ES-I3 (cell line): Measurements from ENCODE around the gene DDA1.
"Not testable (repeated sequence)": the region's sequence is repeated elsewhere in the genome, so short reads cannot be mapped to it uniquely, and the experiment has no call there.

Experiments
- H3K36me3 ChIP-seq: 2 replicates; pipeline ENCODE4 v1.6.1; 2013; ENCODE audit warnings: mild to moderate bottlenecking, low read length, control low read depth, moderate library complexity; ENCODE audit not compliant: insufficient read depth
- H3K4me1 ChIP-seq: 2 replicates; pipeline ENCODE4 v1.6.1; 2013; ENCODE audit warnings: mild to moderate bottlenecking, control low read depth, low read length; ENCODE audit not compliant: insufficient read depth
- H3K9ac ChIP-seq: 2 replicates; pipeline ENCODE4 v1.6.1; 2013; ENCODE audit warnings: low read depth, mild to moderate bottlenecking, low read length, moderate library complexity
- H3K9me3 ChIP-seq: 2 replicates; pipeline ENCODE4 v1.6.1; 2013; ENCODE audit warnings: mild to moderate bottlenecking, low read length, moderate library complexity; ENCODE audit not compliant: control insufficient read depth, insufficient read depth

Gene DDA1

DNA sequence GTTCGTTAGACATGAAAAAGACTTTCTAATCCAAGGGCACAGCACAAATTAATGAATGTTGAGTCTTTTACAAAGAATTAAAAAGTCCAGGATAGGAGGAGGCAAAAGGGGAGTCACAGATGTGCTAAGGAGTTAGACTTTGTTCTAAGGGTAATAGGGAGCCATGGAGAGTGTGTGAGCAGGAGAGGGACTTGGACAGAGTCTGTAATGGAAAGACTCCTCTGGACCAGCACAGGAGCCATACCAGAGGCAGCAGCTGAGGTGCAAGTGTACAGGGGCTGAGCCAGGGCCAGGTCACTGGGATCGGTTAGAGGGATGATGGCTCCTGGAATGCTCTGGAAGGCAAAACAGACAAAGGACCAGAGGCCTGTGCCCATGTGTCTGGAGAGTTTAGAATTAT, 38.5 kb downstream of the DDA1 start:
- H3K36me3 ChIP-seq = no peaks in the 10 kb centered on the region
- peaks cover 14% of the 10 kb centered on the region; the same call in 1 of the 2 replicates for H3K4me1 ChIP-seq
- no peaks in the 10 kb centered on the region for H3K9me3 ChIP-seq
- H3K9ac ChIP-seq = no peak overlapping the region

DNA sequence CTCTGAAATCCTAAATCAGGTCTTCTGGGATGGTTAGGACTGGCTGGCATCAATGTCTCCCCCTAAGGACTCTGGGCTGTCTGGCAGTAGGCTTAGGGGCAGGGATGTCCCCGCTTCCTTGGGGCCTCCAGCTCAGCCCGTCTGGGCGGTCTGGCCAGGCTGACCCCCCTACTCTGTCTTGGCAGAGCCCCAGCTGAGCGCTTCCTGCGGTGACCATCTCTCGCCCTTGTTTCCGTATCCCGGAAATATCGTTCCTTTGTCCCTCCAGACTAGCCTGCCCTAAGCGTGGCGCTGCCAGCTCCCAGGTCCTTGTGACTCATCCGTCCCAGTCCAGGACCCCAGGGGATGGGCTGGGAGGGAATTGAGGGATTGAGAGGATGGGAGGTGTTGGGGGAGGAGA, 39.3 kb downstream of the DDA1 start:
- Histone ChIP-seq H3K9me3 (no peaks in the 10 kb centered on the region), H3K36me3 (no peaks in the 10 kb centered on the region), H3K9ac (no peak overlapping the region; the same call in 1 of the 2 replicates), H3K4me1 (peaks cover 14% of the 10 kb centered on the region; the same call in 1 of the 2 replicates)

DNA sequence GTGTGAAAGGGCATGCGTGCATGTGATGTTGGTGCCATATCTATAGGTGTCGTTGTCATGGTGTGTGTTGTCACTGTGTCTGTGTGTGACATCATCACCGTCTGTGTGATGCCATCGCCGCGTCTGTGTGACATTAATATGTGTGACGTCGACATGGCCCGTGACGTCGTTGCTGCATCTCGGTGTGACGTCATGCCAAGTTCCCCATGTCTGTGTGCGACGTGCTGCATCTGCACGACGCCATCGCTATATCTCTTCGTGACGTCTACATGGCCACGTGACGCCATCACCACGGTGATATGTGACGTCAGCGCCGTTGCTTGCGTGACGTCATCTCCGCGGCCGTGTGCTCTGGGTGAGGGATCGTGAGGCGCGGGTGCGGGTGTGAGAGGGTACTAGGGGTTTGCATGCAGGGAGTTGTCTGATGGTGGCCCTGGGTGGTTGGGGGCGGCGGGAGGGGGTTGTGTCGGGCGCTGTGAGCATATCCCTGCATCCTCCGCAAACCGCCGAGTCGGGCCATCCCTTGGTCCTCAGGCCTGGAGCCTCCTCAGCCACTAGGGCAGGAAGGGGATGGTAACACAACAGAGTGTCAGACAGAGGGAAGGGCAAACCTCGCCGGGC, 42.6 kb downstream of the DDA1 start:
- Histone ChIP-seq H3K9ac (no peak overlapping the region), H3K36me3 (no peaks in the 10 kb centered on the region), H3K9me3 (no peaks in the 10 kb centered on the region), H3K4me1 (peaks cover 12% of the 10 kb centered on the region; the same call in 1 of the 2 replicates)

DNA sequence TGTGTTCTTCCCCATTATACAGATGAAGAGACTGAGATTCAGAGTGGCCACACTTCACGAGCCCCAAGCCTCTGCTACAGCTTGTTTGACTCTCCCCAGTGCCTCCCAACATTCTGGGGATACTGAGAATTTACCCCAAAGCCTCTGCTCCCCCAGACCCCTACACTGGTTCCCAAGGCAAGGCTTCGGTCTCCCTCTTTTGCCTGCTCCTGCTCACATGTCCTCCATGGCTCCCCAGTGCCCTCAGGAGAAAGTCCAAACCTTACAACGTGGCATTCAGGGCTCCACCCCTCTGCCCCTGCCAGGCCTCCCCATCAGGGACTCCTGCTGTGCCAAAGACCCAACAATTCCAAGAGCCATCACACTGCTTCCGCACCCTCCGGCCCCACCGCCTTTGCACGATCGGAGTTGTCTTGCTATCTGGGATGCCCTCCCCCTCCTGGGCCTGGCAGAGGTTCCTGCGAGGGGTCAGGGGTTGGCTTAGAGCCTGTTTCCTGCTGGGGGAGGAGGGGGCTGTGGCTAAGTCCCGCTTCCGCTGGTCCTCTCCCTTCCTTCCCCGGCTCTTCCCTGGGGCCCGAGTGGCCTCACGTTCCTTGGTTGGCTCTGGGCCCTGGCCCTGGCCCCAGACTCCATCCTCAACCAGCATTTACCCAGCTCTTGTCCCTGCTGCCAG, 43.4 kb downstream of the DDA1 start:
- Histone ChIP-seq H3K9me3 (no peaks in the 10 kb centered on the region), H3K4me1 (peaks cover 5% of the 10 kb centered on the region; the same call in 1 of the 2 replicates), H3K9ac (no peak overlapping the region), H3K36me3 (no peaks in the 10 kb centered on the region)

DNA sequence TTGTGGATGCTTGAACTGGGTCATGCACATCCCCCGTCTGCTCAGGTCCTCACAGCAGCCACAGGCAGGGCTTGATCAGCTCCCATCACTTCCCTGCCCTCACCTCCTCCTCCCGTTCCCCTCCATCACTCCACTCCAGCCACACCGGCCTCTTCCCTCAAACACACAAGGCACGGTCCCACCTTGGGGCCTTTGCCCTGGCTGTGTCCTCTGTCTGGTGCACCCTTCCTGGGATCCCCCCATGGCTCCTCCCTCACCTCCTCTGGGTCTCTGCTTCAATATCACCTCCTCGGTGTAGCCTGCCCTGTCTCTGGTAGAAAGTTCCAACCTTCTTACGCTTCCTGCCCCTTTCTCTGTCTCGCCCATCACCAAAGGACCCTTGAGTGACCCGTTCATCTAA, 44.0 kb downstream of the DDA1 start:
- H3K9ac ChIP-seq = no peak overlapping the region
- H3K9me3 ChIP-seq = no peaks in the 10 kb centered on the region
- no peaks in the 10 kb centered on the region for H3K36me3 ChIP-seq
- peaks cover 3% of the 10 kb centered on the region; the same call in 1 of the 2 replicates for H3K4me1 ChIP-seq

DNA sequence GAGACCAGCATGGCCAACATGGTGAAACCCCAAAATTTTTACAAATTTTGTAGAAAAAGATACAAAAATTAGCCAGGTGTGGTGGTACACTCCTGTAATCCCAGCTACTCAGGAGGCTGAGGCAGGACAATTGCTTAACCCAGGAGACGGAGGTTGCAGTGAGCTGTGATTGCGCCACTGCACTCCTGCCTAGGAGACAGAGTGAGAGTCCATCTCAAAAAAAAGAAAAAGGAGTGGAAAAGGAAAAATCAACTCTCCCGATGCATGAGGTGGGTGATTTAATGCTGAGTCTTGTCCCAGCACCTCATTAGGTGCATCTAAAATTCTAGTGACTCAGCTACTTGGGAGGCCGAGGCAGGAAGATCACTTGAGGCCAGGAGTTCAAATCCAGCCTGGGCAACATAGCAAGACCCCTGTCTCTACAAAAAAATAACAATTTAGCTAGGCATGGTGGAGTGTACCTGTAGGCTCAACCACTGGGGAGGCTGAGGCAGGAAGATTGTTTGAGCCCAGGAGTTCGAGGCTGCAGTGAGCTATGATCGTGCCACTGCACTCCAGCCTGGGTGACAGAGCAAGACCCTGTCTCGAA, 47.8 kb downstream of the DDA1 start:
- Histone ChIP-seq H3K4me1 (no peaks in the 10 kb centered on the region; the same call in 1 of the 2 replicates), H3K36me3 (no peaks in the 10 kb centered on the region), H3K9ac (no peak overlapping the region)

DNA sequence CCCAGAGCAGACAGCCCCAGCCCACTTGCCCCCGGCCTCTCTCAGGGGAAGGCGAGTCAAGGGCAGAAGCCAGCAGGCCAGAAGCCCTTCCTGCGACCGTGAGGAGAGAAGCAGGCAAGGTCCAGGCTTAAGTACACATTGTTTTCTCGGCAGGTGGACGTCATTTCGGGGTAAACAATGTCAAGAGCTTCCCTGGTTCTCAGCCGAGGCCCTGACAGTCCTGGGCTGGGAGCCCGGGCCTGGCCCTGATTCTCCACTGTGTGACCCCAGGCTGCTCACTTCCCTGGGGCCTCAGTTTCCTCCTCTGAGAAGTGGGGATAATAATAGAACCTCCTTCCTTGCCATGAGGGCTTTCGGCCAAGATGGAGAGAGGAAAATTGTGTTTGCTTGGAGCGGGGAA, 48.4 kb downstream of the DDA1 start:
- H3K9me3 ChIP-seq = no peaks in the 10 kb centered on the region
- no peaks in the 10 kb centered on the region for H3K36me3 ChIP-seq
- no peaks in the 10 kb centered on the region; the same call in 1 of the 2 replicates for H3K4me1 ChIP-seq
- H3K9ac ChIP-seq = no peak overlapping the region

More for the DNA sequence above, 47.8 kb downstream of the DDA1 start:
- H3K9me3 ChIP-seq = no peaks in the 10 kb centered on the region

DNA sequence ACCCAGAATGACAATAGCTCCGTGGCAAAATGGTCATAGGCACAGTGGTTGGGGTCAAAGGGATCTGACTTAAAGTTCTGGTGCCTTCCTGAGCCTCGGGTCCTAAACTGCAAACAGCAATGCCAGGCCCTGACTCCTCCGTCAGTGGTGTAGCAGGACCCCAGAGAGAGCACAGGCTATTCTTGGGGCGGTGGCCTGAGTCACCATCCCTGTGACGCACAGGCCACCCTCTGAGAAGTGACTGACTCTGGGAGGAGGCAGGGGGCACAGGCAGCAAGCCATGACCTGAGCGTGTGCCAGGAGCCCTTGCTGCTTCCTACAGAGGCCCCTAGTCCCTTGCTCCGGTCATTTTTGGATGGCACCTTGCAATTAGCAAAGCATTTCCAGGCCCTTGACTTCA, 49.0 kb downstream of the DDA1 start:
- Histone ChIP-seq H3K36me3 (no peaks in the 10 kb centered on the region), H3K4me1 (no peaks in the 10 kb centered on the region; the same call in 1 of the 2 replicates), H3K9me3 (no peaks in the 10 kb centered on the region), H3K9ac (no peak overlapping the region)

DNA sequence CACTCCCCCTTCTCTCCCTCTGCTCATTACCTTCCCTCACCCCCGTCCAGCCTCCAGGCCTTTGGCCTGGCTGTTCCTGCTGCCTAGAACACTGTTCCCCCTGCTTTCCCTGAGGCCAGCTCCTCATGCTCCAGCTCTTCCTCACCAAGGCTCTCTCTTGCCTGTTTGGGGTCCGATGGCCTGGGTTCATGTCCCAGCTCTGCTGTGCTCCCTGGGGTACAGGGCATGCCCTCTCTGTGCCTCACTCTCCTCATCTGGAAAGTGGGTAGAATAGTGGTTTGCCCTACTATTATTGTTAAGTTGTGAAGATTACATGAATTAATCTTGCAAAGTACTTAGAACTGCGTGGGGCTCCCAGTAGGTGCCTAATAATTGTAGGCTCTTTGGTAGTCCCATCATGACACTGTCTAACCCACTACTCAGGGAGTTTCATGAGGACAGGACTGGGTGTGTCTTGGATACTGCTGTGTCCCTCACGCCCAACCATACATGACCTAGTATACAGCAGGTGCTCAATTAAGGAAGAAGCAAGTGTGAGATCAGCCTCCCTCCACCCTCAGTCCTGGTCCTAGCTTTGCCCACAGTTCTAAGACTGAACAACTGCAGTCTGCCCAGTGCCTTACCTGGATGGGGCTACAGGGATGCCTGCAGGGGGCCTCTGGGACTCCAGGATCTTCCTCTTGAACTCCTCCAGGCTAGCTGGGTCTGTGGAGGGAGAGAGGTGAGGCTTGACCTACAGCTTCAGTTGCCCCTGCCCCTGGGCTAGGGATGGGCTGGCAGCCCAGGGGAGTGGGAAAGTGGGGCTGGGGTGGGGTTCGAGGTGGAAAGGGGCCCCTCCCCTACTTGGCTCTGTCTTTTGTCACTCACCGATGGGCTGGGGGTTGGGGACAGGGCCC, 50.8 kb downstream of the DDA1 start:
- Histone ChIP-seq H3K9ac (no peak overlapping the region), H3K36me3 (no peaks in the 10 kb centered on the region), H3K4me1 (no peaks in the 10 kb centered on the region; the same call in 1 of the 2 replicates), H3K9me3 (no peaks in the 10 kb centered on the region)

DNA sequence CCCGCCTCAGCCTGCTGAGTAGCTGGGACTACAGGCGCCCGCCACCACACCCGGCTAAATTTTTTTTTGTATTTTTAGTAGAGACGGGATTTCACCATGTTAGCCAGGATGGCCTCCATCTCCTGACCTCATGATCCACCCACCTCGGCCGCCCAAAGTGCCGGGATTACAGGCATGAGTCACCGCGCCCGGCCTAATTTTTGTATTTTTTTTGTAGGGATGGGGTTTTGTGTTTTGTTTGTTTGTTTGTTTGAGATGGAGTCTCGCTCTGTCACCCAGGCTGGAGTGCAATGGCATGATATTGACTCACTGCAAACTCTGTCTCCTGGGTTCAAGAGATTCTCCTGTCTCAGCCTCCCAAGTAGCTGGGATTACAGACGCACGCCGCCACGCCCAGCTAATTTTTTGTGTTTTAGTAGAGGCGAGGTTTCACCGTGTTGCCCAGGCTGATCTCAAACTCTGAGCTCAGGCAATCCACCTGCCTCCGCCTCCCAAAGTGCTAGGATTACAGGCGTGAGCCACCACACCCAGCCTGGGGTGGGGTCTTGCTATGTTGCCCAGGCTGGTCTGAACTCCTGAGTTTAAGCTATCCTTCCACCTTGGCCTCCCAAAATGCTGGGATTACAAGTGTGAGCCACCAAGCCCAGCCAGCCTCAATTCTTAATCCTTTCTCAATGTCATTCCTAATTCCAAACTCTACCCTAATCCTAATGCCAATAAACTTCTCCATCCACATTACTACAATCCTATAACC, 54.7 kb downstream of the DDA1 start:
- not testable (repeated sequence) for H3K36me3 ChIP-seq, H3K9ac ChIP-seq, H3K9me3 ChIP-seq, H3K4me1 ChIP-seq

DNA sequence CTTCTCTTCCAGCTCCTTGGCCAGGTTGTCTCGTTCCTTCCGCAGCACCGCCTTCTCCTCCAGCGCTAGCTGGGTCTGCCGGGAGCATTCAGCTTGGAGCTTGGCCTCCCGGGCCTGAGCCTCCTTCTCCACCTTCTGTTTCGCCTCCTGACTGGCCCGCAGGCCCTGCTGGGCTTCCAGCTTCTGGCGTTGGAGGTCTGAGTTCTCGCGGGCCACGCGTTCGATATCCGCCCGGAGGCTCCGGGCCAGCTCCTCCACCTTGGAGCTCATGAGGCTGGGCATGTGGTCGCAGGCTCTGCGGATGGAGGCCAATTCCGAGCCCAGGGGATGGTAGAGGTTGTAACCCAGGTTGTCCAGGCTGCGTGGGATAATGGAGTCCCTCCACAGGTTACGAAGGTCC, 56.0 kb downstream of the DDA1 start:
- no peak overlapping the region for H3K9ac ChIP-seq
- no peaks in the 10 kb centered on the region for H3K36me3 ChIP-seq
- H3K9me3 ChIP-seq = no peaks in the 10 kb centered on the region
- H3K4me1 ChIP-seq = peaks cover 4% of the 10 kb centered on the region; the same call in 1 of the 2 replicates

DNA sequence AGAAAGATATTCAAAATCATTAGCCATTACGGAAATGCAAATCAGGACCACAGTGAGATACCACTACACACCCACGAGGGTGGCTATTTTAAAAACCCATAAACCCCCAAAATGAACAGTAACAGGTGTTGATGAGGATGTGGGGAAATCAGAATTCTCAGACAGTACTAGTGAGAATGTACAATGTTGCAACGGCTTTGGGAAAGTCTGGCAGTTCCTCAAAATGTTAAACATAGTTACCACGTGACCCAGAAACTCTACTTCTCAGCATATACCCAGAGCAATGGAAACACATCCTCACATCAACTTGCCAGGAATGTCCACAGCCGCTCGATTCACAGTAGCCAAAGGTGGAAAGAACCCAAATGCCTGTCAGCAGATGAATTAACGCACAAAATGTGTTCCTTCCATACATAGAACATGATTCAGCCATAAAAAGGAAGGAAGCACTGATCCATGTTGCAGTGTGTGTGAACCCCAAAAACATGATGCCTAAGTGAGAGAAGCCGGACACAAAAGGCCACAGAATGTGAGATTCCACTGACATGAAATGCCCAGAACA, 60.7 kb downstream of the DDA1 start:
- Histone ChIP-seq H3K4me1 (peaks cover 5% of the 10 kb centered on the region; the same call in 1 of the 2 replicates), H3K9ac (no peak overlapping the region), H3K36me3 (no peaks in the 10 kb centered on the region), H3K9me3 (no peaks in the 10 kb centered on the region)
